Smooth muscle cell (in vitro differentiated cells): Measurements from ENCODE around the gene KCNB1. TPM values are rescaled to one million over a fixed set of nuclear protein-coding genes. Genes with fewer than 3 reads are reported as not detected.

Experiments
- DNase-seq: peaks from one replicate; lab custom pipeline; 2025; ENCODE audit not compliant: unreplicated experiment; lab: John Stamatoyannopoulos, UW
- H2AFZ ChIP-seq: fragments of 200-600 bp; sonication (generic); 2 replicates; pipeline ENCODE4 v1.6.0; 2016; ENCODE audit warnings: antibody characterized with exemption, low read depth, mild to moderate bottlenecking
- H3F3A ChIP-seq: fragments of 200-600 bp; sonication (generic); 2 replicates; pipeline ENCODE4 v1.6.0; 2017; ENCODE audit warnings: antibody characterized with exemption, low read depth
- H3K27ac ChIP-seq: fragments of 200-600 bp; sonication (generic); 2 replicates; pipeline ENCODE4 v1.5.1; 2016; ENCODE audit warnings: low read depth, mild to moderate bottlenecking
- H3K27me3 ChIP-seq: fragments of 200-600 bp; sonication (generic); 2 replicates; pipeline ENCODE4 v1.6.1; 2016; ENCODE audit warnings: low read depth, mild to moderate bottlenecking
- H3K36me3 ChIP-seq: fragments of 200-600 bp; sonication (generic); 2 replicates; pipeline ENCODE4 v1.5.1; 2016; ENCODE audit warnings: low read depth
- H3K4me1 ChIP-seq: fragments of 200-600 bp; sonication (generic); 2 replicates; pipeline ENCODE4 v1.5.1; 2016; ENCODE audit warnings: low read depth
- H3K4me2 ChIP-seq: fragments of 200-600 bp; sonication (generic); 2 replicates; pipeline ENCODE4 v1.6.0; 2016; ENCODE audit warnings: mild to moderate bottlenecking
- H3K4me3 ChIP-seq: fragments of 200-600 bp; sonication (generic); 2 replicates; pipeline ENCODE4 v1.5.1; 2016; ENCODE audit warnings: mild to moderate bottlenecking
- H3K79me2 ChIP-seq: fragments of 200-600 bp; sonication (generic); 2 replicates; pipeline ENCODE4 v1.6.0; 2016; ENCODE audit warnings: low read depth, mild to moderate bottlenecking
- H3K9ac ChIP-seq: fragments of 200-600 bp; sonication (generic); 2 replicates; pipeline ENCODE4 v1.6.0; 2016; ENCODE audit warnings: low read depth
- H3K9me3 ChIP-seq: fragments of 200-600 bp; sonication (generic); replicated peaks from 2 replicates; pipeline ENCODE4 v1.5.1; 2016; ENCODE audit warnings: low read depth
- H4K20me1 ChIP-seq: fragments of 200-600 bp; sonication (generic); 2 replicates; pipeline ENCODE4 v1.6.0; 2016; ENCODE audit warnings: low read depth
- CTCF ChIP-seq: fragments of 200-600 bp; sonication (generic); IDR thresholded peaks from 2 replicates; pipeline ENCODE4 v1.5.1; 2017; ENCODE audit warnings: borderline replicate concordance, mild to moderate bottlenecking, antibody characterized with exemption; ENCODE audit not compliant: insufficient read depth, poor library complexity, severe bottlenecking
- WGBS: methylation state at CpG from one replicate; pipeline ENCODE4 v1.1.7; 2016; ENCODE audit warnings: low lambda C conversion rate; 5-methylcytosine and 5-hydroxymethylcytosine counted together
- polyA plus RNA-seq: library from polyadenylated mRNA; unstranded; fragments of >200 nt; fragmentation: Nextera tagmentation; extraction: Ambion mirVana; gene quantifications from 2 replicates; pipeline ENCODE4 v1.2.1, GENCODE V29; 2016
- total RNA-seq: library from RNA; depleted of rRNA; stranded (reverse); fragments of >200 nt; gene quantifications from 2 replicates; pipeline ENCODE4 v1.2.3, GENCODE V29; 2014

The KCNB1 gene
- total and polyA plus RNA-seq, 2 experiments from 2014 or later, result not detected

- Histone ChIP-seq H2AFZ (no peak overlapping the region), H4K20me1 (no peaks in the 10 kb centered on the region), H3K27ac (no peak overlapping the region), H3K9me3 (no peaks in the 10 kb centered on the region), H3K4me1 (no peaks in the 10 kb centered on the region), H3K4me3 (no peak overlapping the region), H3K4me2 (no peak overlapping the region), H3K9ac (no peak overlapping the region), H3K36me3 (no peaks in the 10 kb centered on the region), H3K79me2 (no peaks in the 10 kb centered on the region), H3F3A (no peaks in the 10 kb centered on the region), H3K27me3 (peaks cover 8% of the 10 kb centered on the region)
- 33% methylated on average over 1 of the region's 1 CpG for WGBS
- no peak for DNase-seq
- no peak for TF ChIP-seq CTCF
Observed at GRCh38 chr20:49385465-49385864, 97.0 kb downstream of the KCNB1 start.

GRCh38 chr20:49384437-49385434, 97.7 kb downstream of the KCNB1 start:
- Histone ChIP-seq H4K20me1 (no peaks in the 10 kb centered on the region), H3K36me3 (no peaks in the 10 kb centered on the region), H3K27ac (no peak overlapping the region), H3F3A (no peaks in the 10 kb centered on the region), H3K4me3 (no peak overlapping the region), H3K4me1 (no peaks in the 10 kb centered on the region), H3K79me2 (no peaks in the 10 kb centered on the region), H3K27me3 (peaks cover 8% of the 10 kb centered on the region), H2AFZ (no peak overlapping the region), H3K4me2 (no peak overlapping the region), H3K9me3 (no peaks in the 10 kb centered on the region), H3K9ac (no peak overlapping the region)
- DNase-seq, result peak; percentile 42
- TF ChIP-seq CTCF, result peak; percentile 80
- WGBS, result 49% methylated on average over 16 of the region's 16 CpGs

- H3K79me2 ChIP-seq, result no peaks in the 10 kb centered on the region
- no peaks in the 10 kb centered on the region for H4K20me1 ChIP-seq
- no peak overlapping the region for H3K27ac ChIP-seq
- H3K4me3 ChIP-seq, result no peak overlapping the region
- WGBS, result 84% methylated on average over 14 of the region's 14 CpGs
- H3K9ac ChIP-seq, result no peak overlapping the region
- no peaks in the 10 kb centered on the region for H3K4me1 ChIP-seq
- H3K4me2 ChIP-seq, result no peak overlapping the region
- no peak for TF ChIP-seq CTCF
- H3F3A ChIP-seq, result no peaks in the 10 kb centered on the region
- H2AFZ ChIP-seq, result no peak overlapping the region
- peaks cover 9% of the 10 kb centered on the region for H3K27me3 ChIP-seq
- no peak for DNase-seq
- no peaks in the 10 kb centered on the region for H3K9me3 ChIP-seq
- no peaks in the 10 kb centered on the region for H3K36me3 ChIP-seq
Observed at GRCh38 chr20:49381558-49382493, 100.6 kb downstream of the KCNB1 start.
